HCT116 (cell line): ENCODE data around the gene FBN3. TPM values are rescaled to one million over a fixed set of nuclear protein-coding genes. Genes with fewer than 3 reads are reported as not detected.

Experiments
- ATAC-seq: fragments of 200-7000 bp; cut with Tn5 transposase; 2 replicates; pipeline ENCODE4 v1.9.1; 2020; ENCODE audit warnings: mild to moderate bottlenecking, moderate library complexity
- BruUV-seq: library from RNA; stranded (reverse); fragments of 400-500 nt; replicated peaks from 2 replicates; lab custom pipeline; 2021; lab: Mats Ljungman, UMichigan
- CTCF ChIA-PET: fragments of 300-600 bp; sonication (Branson Sonifier 250); formaldehyde crosslinking; loops from one replicate; lab custom pipeline; 2021; ENCODE audit warnings: antibody characterized with exemption; lab: Charles Lee
- POLR2A ChIA-PET: fragments of 300-600, 350-600 bp; sonication (Branson Sonifier 250); formaldehyde crosslinking; loops from one replicate; lab custom pipeline; 2021; ENCODE audit warnings: antibody characterized with exemption; lab: Charles Lee
- RAD21 ChIA-PET, 2 experiments: fragments of 300-600 bp; sonication (Branson Sonifier 250); formaldehyde crosslinking; loops; one replicate each; lab custom pipeline; 2023; ENCODE audit warnings: low total read pairs in 2 of 2; ENCODE audit not compliant: uncharacterized antibody in 2 of 2, unreplicated experiment in 2 of 2, low non-redundant PET in 1 of 2; lab: Charles Lee
- DNase-seq: peaks from one replicate; pipeline ENCODE4 v3.0.0-alpha.2; 2010; ENCODE audit warnings: low read depth, low spot score
- H2AFZ ChIP-seq: fragments of 200-600 bp; shearing (Covaris generic), sonication (generic); 2 replicates; pipeline ENCODE4 v1.6.1; 2017; ENCODE audit warnings: low read depth, mixed run types, mixed read lengths, antibody characterized with exemption, low read length; ENCODE audit not compliant: poor library complexity, severe bottlenecking
- H3K27ac ChIP-seq: 2 replicates; pipeline ENCODE4 v1.5.1; 2012; ENCODE audit warnings: low read depth, low read length
- H3K27me3 ChIP-seq: fragments of 200-600 bp; sonication (generic); 2 replicates; pipeline ENCODE4 v1.6.1; 2016; ENCODE audit warnings: mixed run types, low read length, mixed read lengths; ENCODE audit not compliant: insufficient read depth
- H3K36me3 ChIP-seq, 2 experiments: fragments of 200-500 bp in 1 of 2; fragments of 200-600 bp in 1 of 2; sonication (Bioruptor generic) in 1 of 2; sonication (generic) in 1 of 2; 2 replicates each; pipeline versions ENCODE4 v1.5.1 to v1.6.1; 2014 to 2016; ENCODE audit warnings: low read length in 2 of 2, inconsistent platforms in 1 of 2, mixed read lengths in 1 of 2, mixed run types in 1 of 2; ENCODE audit not compliant: insufficient read depth in 2 of 2, control insufficient read depth in 1 of 2
- H3K4me1 ChIP-seq, 2 experiments: fragments of 200-600 bp in 1 of 2; sonication (generic) in 1 of 2; 2 replicates each; pipeline versions ENCODE4 v1.5.1 to v1.6.1; 2012 to 2017; ENCODE audit warnings: low read length in 2 of 2, inconsistent platforms in 1 of 2, mild to moderate bottlenecking in 1 of 2, mixed read lengths in 1 of 2, mixed run types in 1 of 2, moderate library complexity in 1 of 2; ENCODE audit not compliant: insufficient read depth in 2 of 2, control insufficient read depth in 1 of 2
- H3K4me2 ChIP-seq: fragments of 200-600 bp; sonication (generic); 2 replicates; pipeline ENCODE4 v1.6.1; 2017; ENCODE audit warnings: mixed run types, low read length, mixed read lengths
- H3K4me3 ChIP-seq, 2 experiments: fragments of 200-600 bp in 1 of 2; sonication (generic) in 1 of 2; replicated peaks in 1 of 2; 2 replicates each; pipeline ENCODE4 v1.5.1; 2011 to 2016; ENCODE audit warnings: low read length in 2 of 2, control low read depth in 1 of 2, low read depth in 1 of 2, mild to moderate bottlenecking in 1 of 2, mixed read lengths in 1 of 2, mixed run types in 1 of 2
- H3K79me2 ChIP-seq: fragments of 200-600 bp; sonication (generic); 2 replicates; pipeline ENCODE4 v1.6.1; 2017; ENCODE audit warnings: mild to moderate bottlenecking, mixed run types, low read length, moderate library complexity, mixed read lengths; ENCODE audit not compliant: insufficient read depth
- H3K9ac ChIP-seq: fragments of 200-600 bp; sonication (generic); 2 replicates; pipeline ENCODE4 v1.6.1; 2016; ENCODE audit warnings: low read length, mixed read lengths
- H3K9me2 ChIP-seq: fragments of 200-600 bp; sonication (generic), shearing (Covaris generic); 2 replicates; pipeline ENCODE4 v1.6.1; 2017; ENCODE audit warnings: mixed run types, mild to moderate bottlenecking, moderate library complexity; ENCODE audit not compliant: insufficient read depth
- H3K9me3 ChIP-seq, 2 experiments: fragments of 200-500 bp in 1 of 2; fragments of 200-600 bp in 1 of 2; sonication (Bioruptor generic) in 1 of 2; sonication (generic) in 1 of 2; 2 replicates each; pipeline ENCODE4 v1.6.1; 2014 to 2017; ENCODE audit warnings: low read length in 2 of 2, mixed read lengths in 2 of 2, inconsistent platforms in 1 of 2, low read depth in 1 of 2, mild to moderate bottlenecking in 1 of 2, mixed run types in 1 of 2, moderate library complexity in 1 of 2; ENCODE audit not compliant: control insufficient read depth in 1 of 2, insufficient read depth in 1 of 2
- H4K20me1 ChIP-seq: fragments of 200-600 bp; sonication (generic), shearing (Covaris generic); 2 replicates; pipeline ENCODE4 v1.6.1; 2017; ENCODE audit warnings: mixed run types, mild to moderate bottlenecking, moderate library complexity; ENCODE audit not compliant: insufficient read depth
- EGR1 ChIP-seq: IDR thresholded peaks from 2 replicates; pipeline ENCODE4 v1.6.1; 2012; ENCODE audit warnings: low read depth
- FOSL1 ChIP-seq: IDR thresholded peaks from 2 replicates; pipeline ENCODE4 v1.6.1; 2012; ENCODE audit warnings: low read depth
- POLR2A ChIP-seq: IDR thresholded peaks from 2 replicates; pipeline ENCODE4 v1.7.0; 2011; ENCODE audit warnings: borderline replicate concordance; ENCODE audit not compliant: insufficient read depth, insufficient read length; ENCODE audit errors: extremely low read depth
- RAD21 ChIP-seq: IDR thresholded peaks from 2 replicates; pipeline ENCODE4 v1.6.1; 2012; ENCODE audit warnings: low read depth, mild to moderate bottlenecking
- REST ChIP-seq: IDR thresholded peaks from 2 replicates; pipeline ENCODE4 v1.6.1; 2012; ENCODE audit warnings: low read depth
- SIN3A ChIP-seq: IDR thresholded peaks from 2 replicates; pipeline ENCODE4 v1.6.1; 2012; ENCODE audit warnings: low read depth
- SP1 ChIP-seq: IDR thresholded peaks from 2 replicates; pipeline ENCODE4 v1.6.1; 2012; ENCODE audit warnings: low read depth
- YY1 ChIP-seq: IDR thresholded peaks from 2 replicates; pipeline ENCODE4 v1.6.1; 2011; ENCODE audit warnings: low read length, low read depth, moderate library complexity, mild to moderate bottlenecking; ENCODE audit not compliant: insufficient replicate concordance; ENCODE audit errors: extremely low read depth
- ZFX ChIP-seq: fragments of 450-650 bp; IDR thresholded peaks from 2 replicates; pipeline ENCODE4 v1.6.1; 2017
- intact Hi-C: fragments of 100-400 bp; cut with micrococcal nuclease; formaldehyde crosslinking; loops from 2 replicates; pipeline ENCODE4 v1.10.0; 2022
- total RNA-seq: library from RNA; stranded (reverse); gene quantifications from one replicate; pipeline ENCODE4 v1.2.1, GENCODE V29; 2021; ENCODE audit not compliant: unreplicated experiment
- TF ChIP-seq, protein P1 (sequence below): IDR thresholded peaks from 2 replicates; pipeline ENCODE4 v1.6.1; 2012

FBN3 gene
- total RNA-seq, 1 experiment from 2014 or later = 6.6 TPM

DNA sequence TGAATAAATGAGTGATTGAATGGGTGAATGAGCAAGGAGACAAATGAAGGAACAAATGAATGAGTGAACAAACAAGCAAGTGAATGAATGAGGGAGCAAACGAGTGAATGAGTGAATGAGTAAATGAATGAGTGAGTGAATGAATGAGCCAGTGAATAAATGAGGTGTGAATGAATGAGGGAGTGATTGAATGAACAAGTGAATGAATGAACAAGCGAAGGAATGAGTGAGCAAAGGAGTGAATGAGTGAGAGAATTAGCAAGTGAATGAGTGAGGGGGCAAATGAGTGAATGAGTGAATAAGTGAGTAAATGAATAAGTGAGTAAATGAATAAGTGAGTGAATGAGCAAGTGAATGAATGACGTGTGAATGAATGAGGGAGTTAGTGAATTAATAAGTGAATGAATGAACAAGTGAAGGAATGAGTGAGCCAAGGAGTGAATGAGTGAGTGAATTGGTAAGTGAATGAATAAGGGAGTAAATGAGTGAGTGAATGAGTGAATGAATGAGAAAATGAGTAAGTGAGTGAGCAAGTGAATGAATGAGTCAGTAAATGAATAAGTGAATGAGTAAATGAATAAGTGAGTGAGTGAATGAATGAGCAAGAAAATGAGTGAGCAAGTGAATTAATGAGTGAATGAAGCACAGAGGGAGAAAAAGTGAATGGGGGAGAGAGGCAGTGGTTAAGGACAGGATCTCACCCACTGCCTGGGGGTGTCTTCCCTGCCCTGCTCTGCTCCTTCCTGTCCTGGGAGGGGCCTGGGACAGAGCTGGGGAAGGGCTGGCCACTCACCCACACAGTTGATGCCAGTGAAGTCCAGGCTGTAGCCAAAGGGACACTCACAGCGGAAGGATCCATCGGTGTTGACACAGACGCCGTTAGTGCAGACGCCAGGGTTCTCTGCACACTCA, 60.4 kb downstream of the FBN3 start:
- Histone ChIP-seq H3K4me2 (no peak overlapping the region), H3K9ac (no peak overlapping the region), H3K4me1 (peaks cover 13 to 18% of the 10 kb centered on the region in 2 experiments; a peak in 3 of 4 replicates), H3K27ac (no peak overlapping the region), H4K20me1 (no peaks in the 10 kb centered on the region), H3K9me2 (no peaks in the 10 kb centered on the region), H3K27me3 (no peaks in the 10 kb centered on the region), H3K79me2 (no peaks in the 10 kb centered on the region), H3K36me3 (no peaks in the 10 kb centered on the region), H3K4me3 (no peak overlapping the region), H2AFZ (no peak overlapping the region), H3K9me3 (no peaks in the 10 kb centered on the region)
- CTCF ChIA-PET = no interaction called here
- no TSS peak for BruUV-seq
- TF ChIP-seq ZFX (no peak), SP1 (no peak), SIN3A (no peak)
- intact Hi-C loops = no loop called here
- no peak for DNase-seq
- no peak for ATAC-seq
- RAD21 ChIA-PET = no interaction called here
- POLR2A ChIA-PET = no interaction called here

DNA sequence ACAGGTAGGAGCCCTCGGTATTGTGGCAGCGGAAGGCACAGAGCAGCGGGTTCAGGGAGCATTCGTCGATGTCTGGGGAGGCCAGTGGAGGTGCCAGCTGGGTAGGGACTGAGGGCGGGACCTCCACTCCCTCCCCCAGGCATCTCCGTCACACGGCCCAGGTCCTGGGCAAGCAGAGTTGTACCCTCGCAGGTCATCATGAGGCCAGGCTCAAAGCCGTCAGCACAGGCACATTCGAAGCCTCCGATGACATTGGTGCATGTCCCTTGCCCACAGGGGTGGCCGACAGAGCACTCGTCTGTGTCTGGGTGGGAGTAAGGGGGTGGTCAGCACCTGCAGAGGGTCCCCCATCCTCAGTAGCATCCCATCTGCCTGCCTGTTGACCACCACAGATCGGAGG, 61.5 kb downstream of the FBN3 start:
- TF ChIP-seq EGR1 (no peak), RAD21 (no peak), YY1 (no peak), FOSL1 (no peak), REST (no peak), ZFX (no peak), SIN3A (no peak), POLR2A (no peak)
- TF ChIP-seq, protein P1, sequence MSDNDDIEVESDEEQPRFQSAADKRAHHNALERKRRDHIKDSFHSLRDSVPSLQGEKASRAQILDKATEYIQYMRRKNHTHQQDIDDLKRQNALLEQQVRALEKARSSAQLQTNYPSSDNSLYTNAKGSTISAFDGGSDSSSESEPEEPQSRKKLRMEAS = no peak
- intact Hi-C loops = no loop called here
- POLR2A ChIA-PET = no interaction called here

More for the DNA sequence above, 61.5 kb downstream of the FBN3 start:
- CTCF ChIA-PET = no interaction called here
- Histone ChIP-seq H4K20me1 (no peaks in the 10 kb centered on the region), H2AFZ (no peak overlapping the region), H3K36me3 (no peaks in the 10 kb centered on the region), H3K4me2 (no peak overlapping the region), H3K9me3 (no peaks in the 10 kb centered on the region), H3K79me2 (no peaks in the 10 kb centered on the region), H3K9ac (no peak overlapping the region), H3K4me3 (no peak overlapping the region), H3K27me3 (no peaks in the 10 kb centered on the region), H3K9me2 (no peaks in the 10 kb centered on the region), H3K4me1 (peaks cover 13 to 18% of the 10 kb centered on the region in 2 experiments; a peak in 3 of 4 replicates), H3K27ac (no peak overlapping the region)
- DNase-seq (no peak), ATAC-seq (no peak)
- RAD21 ChIA-PET = no interaction called here
- no TSS peak for BruUV-seq
